HG02973 (cell line): ENCODE data around the gene CLDN6.

Source experiments
- ATAC-seq: cut with Tn5 transposase; IDR thresholded peaks from one replicate; pipeline ENCODE4 v1.9.1; 2021; ENCODE audit warnings: moderate library complexity; ENCODE audit not compliant: unreplicated experiment

CLDN6 gene

DNA sequence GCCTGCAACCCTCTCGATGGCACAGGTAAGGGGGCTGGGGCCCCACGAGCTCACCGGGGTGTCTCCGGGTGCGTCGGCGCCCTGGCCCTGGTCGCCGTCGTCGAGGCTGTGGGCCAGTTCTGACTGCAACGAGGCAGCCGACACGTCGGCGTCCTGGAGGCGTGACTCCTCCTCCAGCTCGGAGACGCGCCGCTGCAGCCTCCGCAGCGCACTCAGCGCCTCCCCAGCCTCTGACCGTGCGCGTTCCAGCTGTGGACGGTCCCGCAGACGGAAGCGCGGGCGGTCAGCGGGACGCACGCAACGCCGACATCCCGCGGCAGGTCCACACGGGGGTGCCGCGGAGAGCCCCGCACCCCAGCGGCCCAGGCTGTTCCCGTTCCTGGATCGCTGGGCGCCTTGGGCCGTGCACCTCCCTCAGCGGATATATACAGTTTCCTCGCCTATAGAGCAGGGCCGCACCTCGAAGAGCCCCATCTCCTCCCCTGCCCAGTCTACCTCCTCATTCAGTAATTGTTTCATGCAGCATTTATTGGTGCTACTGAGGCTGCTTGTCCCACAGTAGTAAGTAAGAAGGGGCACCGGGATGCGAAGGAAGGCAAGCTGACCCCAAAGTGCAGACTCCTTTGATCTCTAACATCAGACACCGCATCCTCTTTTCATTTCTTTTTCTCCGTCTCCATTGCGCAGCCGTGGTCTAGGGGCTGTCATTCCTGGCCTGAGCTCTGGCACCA, 11.7 kb upstream of the CLDN6 start:
- ATAC-seq = no peak

GRCh38 chr16:3028716-3029319, 10.8 kb upstream of the CLDN6 start:
- ATAC-seq = no peak

DNA sequence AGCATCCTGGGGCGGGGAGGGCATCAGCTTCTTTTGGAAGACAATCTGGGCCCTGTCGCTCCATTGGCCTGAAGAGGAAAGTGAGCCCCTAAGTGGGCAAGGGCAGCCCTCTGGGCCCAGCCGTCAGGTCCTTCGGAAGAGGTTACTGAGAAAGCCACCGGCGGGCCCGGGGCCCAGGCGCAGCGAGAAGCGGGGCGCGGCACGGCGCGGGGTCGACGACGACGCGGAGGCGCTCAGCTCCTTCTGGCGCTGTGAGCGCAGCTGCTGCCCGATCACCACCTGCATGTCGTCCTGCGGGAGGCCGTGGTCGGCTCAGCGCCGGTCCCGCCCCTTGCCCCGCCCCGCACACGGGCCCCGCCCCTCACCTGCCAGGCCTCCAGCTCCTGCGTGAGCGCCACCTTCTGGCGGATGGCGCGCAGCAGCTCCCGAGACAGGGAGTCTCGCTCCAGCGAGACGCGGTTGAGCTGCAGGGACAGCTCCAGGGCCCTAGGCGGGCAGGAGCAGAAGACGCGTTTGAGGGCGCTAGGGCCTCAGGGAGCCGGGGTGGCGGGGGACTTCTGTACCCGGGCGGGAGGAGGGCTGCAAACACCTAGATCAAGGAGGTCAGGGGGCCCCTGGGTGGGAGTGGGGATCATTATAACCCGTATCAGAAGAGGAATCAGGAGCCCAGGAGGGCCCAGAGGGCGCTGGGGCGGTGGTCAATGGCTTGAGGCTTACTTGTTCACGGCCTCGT, 10.2 kb upstream of the CLDN6 start:
- no peak for ATAC-seq

- no peak for ATAC-seq
These were observed 9.5 kb upstream of the CLDN6 start for GRCh38 chr16:3027489-3027795.

DNA sequence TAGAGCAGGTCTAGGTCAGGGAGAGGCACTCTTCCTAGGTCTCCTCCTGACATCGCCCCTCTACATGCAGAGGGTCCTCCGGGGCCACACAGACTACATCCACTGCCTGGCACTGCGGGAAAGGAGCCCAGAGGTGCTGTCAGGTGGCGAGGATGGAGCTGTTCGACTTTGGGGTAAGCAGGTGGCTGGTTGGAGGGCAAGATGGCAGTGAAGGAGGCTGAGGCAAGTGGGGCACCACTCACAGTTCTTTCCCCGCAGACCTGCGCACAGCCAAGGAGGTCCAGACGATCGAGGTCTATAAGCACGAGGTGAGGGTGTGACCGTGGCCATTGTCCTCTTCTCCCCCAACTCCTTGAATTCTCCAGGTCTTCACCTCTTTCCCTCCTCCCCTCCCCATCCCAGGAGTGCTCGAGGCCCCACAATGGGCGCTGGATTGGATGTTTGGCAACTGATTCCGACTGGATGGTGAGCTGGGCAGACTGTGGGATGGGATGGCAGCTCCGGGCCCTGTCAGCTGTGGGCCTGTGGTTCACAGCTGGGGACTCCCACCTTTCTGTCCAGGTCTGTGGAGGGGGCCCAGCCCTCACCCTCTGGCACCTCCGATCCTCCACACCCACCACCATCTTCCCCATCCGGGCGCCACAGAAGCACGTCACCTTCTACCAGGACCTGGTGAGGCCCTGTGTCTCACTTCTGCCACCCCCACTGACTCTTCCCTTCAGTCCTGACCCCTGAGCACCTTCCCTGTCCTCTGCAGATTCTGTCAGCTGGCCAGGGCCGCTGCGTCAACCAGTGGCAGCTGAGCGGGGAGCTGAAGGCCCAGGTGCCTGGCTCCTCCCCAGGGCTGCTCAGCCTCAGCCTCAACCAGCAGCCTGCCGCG, 8.9 kb upstream of the CLDN6 start:
- ATAC-seq = no peak

DNA sequence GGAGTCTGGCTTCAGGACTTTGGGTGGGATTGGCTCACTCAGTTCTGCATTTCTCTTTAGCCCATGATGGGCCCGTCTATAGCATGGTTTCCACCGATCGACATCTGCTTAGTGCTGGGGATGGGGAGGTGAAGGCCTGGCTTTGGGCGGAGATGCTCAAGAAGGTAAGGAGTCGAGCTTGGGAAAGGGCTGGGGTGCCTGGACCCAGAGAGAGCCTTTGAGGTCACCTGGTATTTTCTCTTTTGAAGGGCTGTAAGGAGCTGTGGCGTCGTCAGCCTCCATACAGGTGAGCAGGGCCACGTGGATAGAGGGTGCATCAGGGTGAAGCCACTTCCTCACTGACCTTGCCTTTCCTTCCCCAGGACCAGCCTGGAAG, 8.0 kb upstream of the CLDN6 start:
- no peak for ATAC-seq

GRCh38 chr16:3025032-3026002, 7.3 kb upstream of the CLDN6 start:
- ATAC-seq = no peak

- ATAC-seq = peak; percentile 52
These were observed 5.9 kb upstream of the CLDN6 start, which contains the start of the genes HCFC1R1 and THOC6 for GRCh38 chr16:3023669-3024478. HCFC1R1 (minus strand) TSS chr16:3023942; CDS start chr16:3023941, 1 bp downstream. THOC6 (plus strand) TSS chr16:3024035; CDS start chr16:3024327, 292 bp downstream.

GRCh38 chr16:3023415-3023668, 5.4 kb upstream of the CLDN6 start:
- ATAC-seq = no peak

GRCh38 chr16:3022684-3023414, 4.9 kb upstream of the CLDN6 start:
- ATAC-seq = no peak

GRCh38 chr16:3022208-3022683, 4.3 kb upstream of the CLDN6 start:
- no peak for ATAC-seq

DNA sequence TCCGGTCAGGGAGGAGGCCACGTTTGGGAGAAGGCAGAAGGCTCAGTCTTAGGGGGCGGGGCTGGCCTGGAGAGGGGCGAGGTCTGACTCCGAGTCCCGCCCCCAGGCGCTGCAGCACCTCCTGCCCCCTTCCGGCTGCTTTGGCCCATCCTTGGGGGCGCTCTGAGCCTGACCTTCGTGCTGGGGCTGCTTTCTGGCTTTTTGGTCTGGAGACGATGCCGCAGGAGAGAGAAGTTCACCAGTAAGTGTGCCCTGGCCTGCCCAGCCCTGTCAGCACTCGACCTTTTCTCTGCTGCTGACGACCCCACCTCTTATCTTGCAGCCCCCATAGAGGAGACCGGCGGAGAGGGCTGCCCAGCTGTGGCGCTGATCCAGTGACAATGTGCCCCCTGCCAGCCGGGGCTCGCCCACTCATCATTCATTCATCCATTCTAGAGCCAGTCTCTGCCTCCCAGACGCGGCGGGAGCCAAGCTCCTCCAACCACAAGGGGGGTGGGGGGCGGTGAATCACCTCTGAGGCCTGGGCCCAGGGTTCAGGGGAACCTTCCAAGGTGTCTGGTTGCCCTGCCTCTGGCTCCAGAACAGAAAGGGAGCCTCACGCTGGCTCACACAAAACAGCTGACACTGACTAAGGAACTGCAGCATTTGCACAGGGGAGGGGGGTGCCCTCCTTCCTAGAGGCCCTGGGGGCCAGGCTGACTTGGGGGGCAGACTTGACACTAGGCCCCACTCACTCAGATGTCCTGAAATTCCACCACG, 3.6 kb upstream of the CLDN6 start:
- no peak for ATAC-seq

DNA sequence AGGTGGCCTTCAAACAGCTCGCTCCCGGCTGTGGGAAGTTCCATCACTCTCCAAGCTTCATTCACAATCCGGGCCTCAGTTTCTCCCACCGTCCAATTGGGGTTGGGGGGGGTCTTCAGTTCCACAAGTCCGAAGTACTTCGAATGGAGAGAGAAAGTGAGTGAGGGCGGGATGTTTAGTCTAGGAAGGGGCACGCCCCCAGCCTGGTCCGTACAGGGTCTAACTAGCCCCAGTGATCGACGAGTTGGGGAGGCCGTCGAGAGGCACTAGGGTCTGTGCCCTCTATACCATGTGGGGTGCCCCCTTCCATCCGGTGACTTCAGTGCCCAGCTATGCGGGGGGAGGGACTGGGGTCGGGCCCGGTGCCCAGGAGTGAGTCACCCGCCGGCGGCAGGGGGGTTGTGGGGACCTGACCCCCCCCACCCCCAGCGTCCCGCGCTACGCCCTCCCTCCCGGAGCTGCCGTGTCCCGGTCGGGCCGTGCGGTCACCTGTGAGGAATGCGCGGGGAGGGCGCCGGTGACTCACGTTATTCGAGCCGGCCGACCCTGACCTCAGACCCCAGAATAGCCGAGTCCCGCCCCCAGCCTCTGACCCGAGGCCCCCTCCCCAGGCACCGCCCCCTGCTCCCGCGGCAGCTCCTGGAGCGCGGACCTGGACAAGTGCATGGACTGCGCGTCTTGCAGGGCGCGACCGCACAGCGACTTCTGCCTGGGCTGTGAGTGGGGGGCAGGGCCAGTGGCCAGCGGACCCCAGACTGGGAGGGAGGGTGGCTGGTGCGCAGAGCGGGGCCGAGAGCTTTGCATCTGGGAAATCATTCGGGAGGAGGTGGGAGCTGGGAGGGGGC, 2.8 kb upstream of the CLDN6 start:
- no peak for ATAC-seq

DNA sequence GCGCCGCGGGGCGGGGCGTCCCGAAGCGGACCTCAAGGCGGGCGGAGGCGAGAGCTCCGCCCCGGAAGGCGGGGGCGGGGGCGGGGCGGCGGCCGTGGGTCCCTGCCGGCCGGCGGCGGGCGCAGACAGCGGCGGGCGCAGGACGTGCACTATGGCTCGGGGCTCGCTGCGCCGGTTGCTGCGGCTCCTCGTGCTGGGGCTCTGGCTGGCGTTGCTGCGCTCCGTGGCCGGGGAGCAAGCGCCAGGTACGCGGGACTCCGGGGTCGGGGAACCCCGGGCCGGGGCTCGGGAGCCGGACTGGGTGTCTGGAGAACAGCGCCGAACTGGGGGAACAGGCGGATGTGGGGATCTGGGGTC, 2.2 kb upstream of the CLDN6 start, which contains the start of gene TNFRSF12A:
TNFRSF12A (plus strand) TSS at position 122 of the 357 bp plus-strand sequence; CDS start at position 152, 30 bp downstream.
- no peak for ATAC-seq

GRCh38 chr16:3019594-3020246, 1.7 kb upstream of the CLDN6 start:
- no peak for ATAC-seq

GRCh38 chr16:3017344-3017743, 639 bp downstream of the CLDN6 start:
- ATAC-seq = no peak
